Fibroblast of lung (primary cell): ENCODE data around the gene TMEM225B. TPM values are rescaled to one million over a fixed set of nuclear protein-coding genes. Genes with fewer than 3 reads are reported as not detected.
A peak's percentile ranks its signal among the peaks of the same experiment; 100 is the strongest.

Experiments used
- DNase-seq, 2 donors: peaks; one replicate each; pipeline versions ENCODE4 v3.0.0 to v3.0.0-alpha.2; 2010; ENCODE audit warnings: low read depth in 2 of 2
- H2AFZ ChIP-seq: 2 replicates; pipeline ENCODE4 v1.5.1; 2012; ENCODE audit warnings: low read length, control low read depth, inconsistent platforms
- H3K27ac ChIP-seq: 2 replicates; pipeline ENCODE4 v1.5.1; 2011; ENCODE audit warnings: low read length, control low read depth; ENCODE audit not compliant: insufficient read depth
- H3K27me3 ChIP-seq: 2 replicates; pipeline ENCODE4 v1.5.1; 2011; ENCODE audit warnings: mild to moderate bottlenecking, low read length; ENCODE audit not compliant: control insufficient read depth, insufficient read depth
- H3K36me3 ChIP-seq: 2 replicates; pipeline ENCODE4 v1.5.1; 2011; ENCODE audit warnings: low read length; ENCODE audit not compliant: control insufficient read depth, insufficient read depth
- H3K4me1 ChIP-seq: 2 replicates; pipeline ENCODE4 v1.5.1; 2011; ENCODE audit warnings: low read length; ENCODE audit not compliant: control insufficient read depth, insufficient read depth; ENCODE audit errors: extremely low read depth
- H3K4me2 ChIP-seq: 2 replicates; pipeline ENCODE4 v1.5.1; 2011; ENCODE audit warnings: low read length, control low read depth; ENCODE audit not compliant: insufficient read depth; ENCODE audit errors: extremely low read depth
- H3K4me3 ChIP-seq, 4 experiments: fragments of 200-600 bp in 1 of 4; sonication (generic) in 1 of 4; replicated peaks in 1 of 4; 2 replicates each; pipeline ENCODE4 v1.5.1; 2011 to 2016; ENCODE audit warnings: low read length in 4 of 4, low read depth in 3 of 4, mild to moderate bottlenecking in 3 of 4, control low read depth in 2 of 4, inconsistent platforms in 1 of 4, mixed read lengths in 1 of 4; ENCODE audit not compliant: insufficient read depth in 1 of 4; ENCODE audit errors: control extremely low read depth in 1 of 4
- H3K79me2 ChIP-seq: 2 replicates; pipeline ENCODE4 v1.5.1; 2012; ENCODE audit warnings: mild to moderate bottlenecking, low read length, inconsistent platforms; ENCODE audit not compliant: control insufficient read depth, insufficient read depth
- H3K9ac ChIP-seq: 2 replicates; pipeline ENCODE4 v1.5.1; 2011; ENCODE audit warnings: mild to moderate bottlenecking, low read length, control low read depth; ENCODE audit not compliant: insufficient read depth
- H3K9me3 ChIP-seq: 2 replicates; pipeline ENCODE4 v1.5.1; 2012; ENCODE audit warnings: low read depth, low read length; ENCODE audit not compliant: control insufficient read depth, insufficient read depth
- H4K20me1 ChIP-seq: 2 replicates; pipeline ENCODE4 v1.5.1; 2011; ENCODE audit warnings: low read length; ENCODE audit not compliant: control insufficient read depth, insufficient read depth; ENCODE audit errors: extremely low read depth
- EZH2 ChIP-seq: IDR thresholded peaks from 2 replicates; pipeline ENCODE4 v1.5.1; 2012; ENCODE audit warnings: low read length, control low read depth, mild to moderate bottlenecking; ENCODE audit errors: missing control alignments
- polyA plus RNA-seq, 2 donors: library from polyadenylated mRNA; depleted of rRNA in 1 of 2; stranded (reverse) in 1 of 2; unstranded in 1 of 2; fragments of >200 nt; gene quantifications; 2 replicates each; pipeline ENCODE4 v1.2.1, GENCODE V29; 2011 to 2012; ENCODE audit warnings: missing spikeins in 1 of 2
- total RNA-seq: library from RNA; depleted of rRNA; stranded (reverse); fragments of >200 nt; gene quantifications from 2 replicates; pipeline ENCODE4 v1.2.1, GENCODE V29; 2014
- TF ChIP-seq, protein P1 (sequence below), 2 donors: IDR thresholded peaks in 1 of 2; conservative IDR thresholded peaks in 1 of 2; 1 replicate in 1 of 2; 2 replicates in 1 of 2; pipeline ENCODE4 v1.5.1; 2011 to 2012; ENCODE audit warnings: low read length in 2 of 2, control low read depth in 1 of 2, inconsistent platforms in 1 of 2, low read depth in 1 of 2, mild to moderate bottlenecking in 1 of 2

The TMEM225B gene
- total and polyA plus RNA-seq, 2 donors (not counting 1 experiment from before 2014, with no cell fraction given) = 1.2 to 1.3 TPM

DNA sequence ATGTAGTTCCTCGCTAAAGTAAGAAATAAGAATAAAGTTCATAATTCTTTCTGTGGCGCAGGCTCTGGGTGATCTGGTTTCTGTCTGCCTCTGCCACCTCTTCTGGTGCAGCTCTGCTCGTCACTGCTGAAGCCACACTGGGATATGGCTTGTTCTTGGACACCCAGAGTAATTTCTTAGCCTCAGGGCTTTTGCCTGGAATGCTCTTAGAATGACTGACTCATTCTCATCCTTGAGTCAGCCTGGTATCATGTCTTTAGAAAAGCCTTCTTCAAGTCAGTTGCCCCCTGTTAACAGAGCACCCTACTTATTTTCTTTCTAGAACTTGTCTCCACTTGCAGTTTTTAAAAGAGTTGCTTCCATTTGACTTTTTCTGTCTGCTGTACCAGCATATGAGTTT, 20.7 kb downstream of the TMEM225B start:
- peaks cover 17% of the 10 kb centered on the region for H3K36me3 ChIP-seq
- DNase-seq = peak in 1 of 2 donors; percentile 21
- peaks cover 11% of the 10 kb centered on the region for H3K79me2 ChIP-seq
- TF ChIP-seq, protein P1, sequence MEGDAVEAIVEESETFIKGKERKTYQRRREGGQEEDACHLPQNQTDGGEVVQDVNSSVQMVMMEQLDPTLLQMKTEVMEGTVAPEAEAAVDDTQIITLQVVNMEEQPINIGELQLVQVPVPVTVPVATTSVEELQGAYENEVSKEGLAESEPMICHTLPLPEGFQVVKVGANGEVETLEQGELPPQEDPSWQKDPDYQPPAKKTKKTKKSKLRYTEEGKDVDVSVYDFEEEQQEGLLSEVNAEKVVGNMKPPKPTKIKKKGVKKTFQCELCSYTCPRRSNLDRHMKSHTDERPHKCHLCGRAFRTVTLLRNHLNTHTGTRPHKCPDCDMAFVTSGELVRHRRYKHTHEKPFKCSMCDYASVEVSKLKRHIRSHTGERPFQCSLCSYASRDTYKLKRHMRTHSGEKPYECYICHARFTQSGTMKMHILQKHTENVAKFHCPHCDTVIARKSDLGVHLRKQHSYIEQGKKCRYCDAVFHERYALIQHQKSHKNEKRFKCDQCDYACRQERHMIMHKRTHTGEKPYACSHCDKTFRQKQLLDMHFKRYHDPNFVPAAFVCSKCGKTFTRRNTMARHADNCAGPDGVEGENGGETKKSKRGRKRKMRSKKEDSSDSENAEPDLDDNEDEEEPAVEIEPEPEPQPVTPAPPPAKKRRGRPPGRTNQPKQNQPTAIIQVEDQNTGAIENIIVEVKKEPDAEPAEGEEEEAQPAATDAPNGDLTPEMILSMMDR (conservative IDR thresholded peaks at IDR 0.05 in 1 of 2, IDR thresholded peaks at IDR 0.05 in 1 of 2; ENCODE audit: low read depth in 1 of 2, low read length in 2 of 2) = no peak
- TF ChIP-seq EZH2 = no peak
- H3K4me2 ChIP-seq = no peak overlapping the region
- no peaks in the 10 kb centered on the region for H4K20me1 ChIP-seq
- no peaks in the 10 kb centered on the region for H3K9me3 ChIP-seq
- no peak overlapping the region for H3K27ac ChIP-seq
- no peak overlapping the region for H3K4me3 ChIP-seq
- no peak overlapping the region for H3K9ac ChIP-seq
- no peak overlapping the region for H2AFZ ChIP-seq
- H3K4me1 ChIP-seq = peaks cover 2% of the 10 kb centered on the region
- no peaks in the 10 kb centered on the region for H3K27me3 ChIP-seq

DNA sequence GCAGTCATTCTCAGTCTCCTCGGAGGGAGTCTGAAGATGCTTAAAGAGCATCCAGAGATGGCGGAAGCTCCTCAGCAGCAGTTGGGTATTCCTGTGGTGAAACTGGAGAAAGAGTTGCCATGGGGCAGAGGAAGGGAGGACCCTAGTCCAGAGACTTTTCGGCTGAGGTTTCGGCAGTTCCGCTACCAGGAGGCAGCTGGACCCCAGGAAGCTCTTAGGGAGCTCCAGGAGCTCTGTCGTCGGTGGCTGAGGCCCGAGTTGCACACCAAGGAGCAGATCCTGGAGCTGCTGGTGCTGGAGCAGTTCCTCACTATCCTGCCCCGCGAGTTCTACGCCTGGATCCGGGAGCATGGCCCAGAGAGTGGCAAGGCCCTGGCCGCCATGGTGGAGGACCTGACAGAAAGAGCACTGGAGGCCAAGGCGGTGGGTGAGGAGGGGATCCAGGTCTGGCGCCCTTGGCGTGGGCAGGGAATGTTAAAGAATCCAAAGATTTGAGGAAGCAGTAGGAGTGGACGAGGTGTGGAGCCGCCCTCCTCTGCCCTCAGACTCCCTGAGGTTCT, 21.6 kb downstream of the TMEM225B start:
- peaks cover 2% of the 10 kb centered on the region for H3K4me1 ChIP-seq
- H3K27ac ChIP-seq = no peak overlapping the region
- H4K20me1 ChIP-seq = no peaks in the 10 kb centered on the region
- no peak for DNase-seq
- peaks cover 20% of the 10 kb centered on the region for H3K36me3 ChIP-seq
- H3K79me2 ChIP-seq = peaks cover 11% of the 10 kb centered on the region
- TF ChIP-seq, protein P1 (conservative IDR thresholded peaks at IDR 0.05 in 1 of 2, IDR thresholded peaks at IDR 0.05 in 1 of 2; ENCODE audit: low read depth in 1 of 2, low read length in 2 of 2) = no peak
- no peak for TF ChIP-seq EZH2
- no peaks in the 10 kb centered on the region for H3K27me3 ChIP-seq
- no peak overlapping the region for H3K4me3 ChIP-seq
- H3K4me2 ChIP-seq = no peak overlapping the region
- H2AFZ ChIP-seq = no peak overlapping the region
- H3K9ac ChIP-seq = no peak overlapping the region
- no peaks in the 10 kb centered on the region for H3K9me3 ChIP-seq

DNA sequence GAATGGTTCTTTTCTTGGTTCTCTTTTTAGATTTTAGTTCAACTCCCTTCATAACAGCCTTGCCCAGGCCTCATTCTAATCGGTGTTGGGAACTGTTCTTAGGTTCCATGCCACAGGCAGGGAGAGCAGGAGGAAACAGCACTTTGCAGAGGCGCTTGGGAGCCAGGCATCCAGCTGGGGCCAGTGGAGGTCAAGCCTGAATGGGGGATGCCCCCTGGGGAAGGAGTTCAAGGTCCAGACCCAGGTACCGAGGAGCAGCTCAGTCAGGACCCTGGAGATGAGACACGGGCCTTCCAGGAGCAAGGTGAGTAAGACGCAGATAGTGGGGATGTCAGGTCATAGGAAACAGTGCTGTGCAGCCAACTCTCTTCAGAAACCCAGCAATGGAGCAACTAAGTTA, 23.2 kb downstream of the TMEM225B start:
- Histone ChIP-seq H2AFZ (no peak overlapping the region), H4K20me1 (no peaks in the 10 kb centered on the region), H3K27me3 (no peaks in the 10 kb centered on the region), H3K9ac (no peak overlapping the region), H3K4me1 (peaks cover 2% of the 10 kb centered on the region), H3K4me3 (no peak overlapping the region), H3K4me2 (no peak overlapping the region), H3K79me2 (peaks cover 11% of the 10 kb centered on the region), H3K9me3 (no peaks in the 10 kb centered on the region), H3K27ac (no peak overlapping the region), H3K36me3 (peaks cover 27% of the 10 kb centered on the region)
- TF ChIP-seq, protein P1 (conservative IDR thresholded peaks at IDR 0.05 in 1 of 2, IDR thresholded peaks at IDR 0.05 in 1 of 2; ENCODE audit: low read depth in 1 of 2, low read length in 2 of 2) = no peak
- no peak for TF ChIP-seq EZH2
- no peak for DNase-seq
